ENCODE results near the gene PPP2R2B. TPM values are rescaled to one million over a fixed set of nuclear protein-coding genes. Genes with fewer than 3 reads are reported as not detected.

Gene PPP2R2B
- polyA plus RNA-seq, 1 donor from 2014 or later = 0.14 TPM

GRCh38 chr5:146540414-146540813 lies 338.1 kb downstream of the PPP2R2B start:
- H3K36me3 Mint-ChIP-seq = no peaks in the 10 kb centered on the region
- peaks cover 0 to 2% (median 0%) of the 10 kb centered on the region in 3 donors for H3K4me1 Mint-ChIP-seq

DNA sequence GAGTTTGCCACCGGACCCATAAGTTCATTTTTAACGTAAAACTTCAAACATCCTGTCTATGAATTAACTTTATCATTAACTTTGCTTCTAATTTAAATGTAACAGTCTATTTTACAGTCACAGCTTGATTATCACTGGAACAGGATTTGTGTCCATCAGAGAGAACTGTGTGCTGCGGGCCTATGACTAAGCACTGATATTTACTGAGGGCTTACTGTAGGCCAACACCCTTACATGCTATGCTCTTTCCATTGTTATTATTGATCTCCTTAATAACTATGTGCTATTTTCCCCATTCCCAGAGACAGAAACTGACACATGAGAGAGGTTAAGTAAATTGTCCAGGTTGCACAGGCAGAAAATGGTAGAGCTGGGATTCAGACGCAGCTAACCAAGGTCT lies 338.6 kb downstream of the PPP2R2B start:
- H3K27me3 Mint-ChIP-seq = peaks cover 7% of the 10 kb centered on the region
- H3K27ac Mint-ChIP-seq = no peak overlapping the region
- peaks cover 0 to 2% (median 0%) of the 10 kb centered on the region in 3 donors for H3K4me1 Mint-ChIP-seq
- H3K36me3 Mint-ChIP-seq = no peaks in the 10 kb centered on the region
- H3K4me3 Mint-ChIP-seq = no peak overlapping the region
- H3K9me3 Mint-ChIP-seq = no peaks in the 10 kb centered on the region

More at GRCh38 chr5:146540414-146540813, 338.1 kb downstream of the PPP2R2B start:
- peaks cover 7% of the 10 kb centered on the region for H3K27me3 Mint-ChIP-seq
- no peak overlapping the region for H3K27ac Mint-ChIP-seq
- no peaks in the 10 kb centered on the region for H3K9me3 Mint-ChIP-seq
- H3K4me3 Mint-ChIP-seq = no peak overlapping the region

GRCh38 chr5:146538432-146538831 lies 340.1 kb downstream of the PPP2R2B start:
- Mint-ChIP-seq H3K9me3 (no peaks in the 10 kb centered on the region), H3K4me3 (no peak overlapping the region), H3K27me3 (peaks cover 7% of the 10 kb centered on the region), H3K4me1 (peaks cover 0 to 2% (median 0%) of the 10 kb centered on the region in 3 donors), H3K36me3 (no peaks in the 10 kb centered on the region), H3K27ac (no peak overlapping the region)

DNA sequence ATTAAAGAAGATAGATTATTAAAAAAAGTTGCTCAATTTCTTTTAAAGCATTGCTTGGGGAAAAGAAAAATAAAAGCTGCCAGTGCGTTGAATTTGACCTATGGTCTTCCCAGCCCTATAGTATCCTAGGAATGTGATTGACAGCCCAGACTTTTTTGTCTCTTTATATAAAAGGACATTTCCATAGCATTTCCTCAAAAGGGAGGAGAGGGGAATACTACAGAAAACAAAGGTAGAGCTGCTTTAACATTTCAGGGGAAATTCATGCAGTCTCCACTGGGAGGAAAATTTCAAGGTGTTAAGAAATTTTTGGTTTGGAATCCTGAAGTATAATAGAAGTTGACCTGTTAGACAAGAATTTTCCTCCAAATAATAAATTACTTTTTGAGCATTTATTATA lies 344.7 kb downstream of the PPP2R2B start:
- Mint-ChIP-seq H3K4me1 (peaks cover 0 to 4% (median 0%) of the 10 kb centered on the region in 3 donors), H3K4me3 (no peak overlapping the region), H3K9me3 (no peaks in the 10 kb centered on the region), H3K27me3 (peaks cover 4% of the 10 kb centered on the region), H3K36me3 (no peaks in the 10 kb centered on the region), H3K27ac (no peak overlapping the region)

DNA sequence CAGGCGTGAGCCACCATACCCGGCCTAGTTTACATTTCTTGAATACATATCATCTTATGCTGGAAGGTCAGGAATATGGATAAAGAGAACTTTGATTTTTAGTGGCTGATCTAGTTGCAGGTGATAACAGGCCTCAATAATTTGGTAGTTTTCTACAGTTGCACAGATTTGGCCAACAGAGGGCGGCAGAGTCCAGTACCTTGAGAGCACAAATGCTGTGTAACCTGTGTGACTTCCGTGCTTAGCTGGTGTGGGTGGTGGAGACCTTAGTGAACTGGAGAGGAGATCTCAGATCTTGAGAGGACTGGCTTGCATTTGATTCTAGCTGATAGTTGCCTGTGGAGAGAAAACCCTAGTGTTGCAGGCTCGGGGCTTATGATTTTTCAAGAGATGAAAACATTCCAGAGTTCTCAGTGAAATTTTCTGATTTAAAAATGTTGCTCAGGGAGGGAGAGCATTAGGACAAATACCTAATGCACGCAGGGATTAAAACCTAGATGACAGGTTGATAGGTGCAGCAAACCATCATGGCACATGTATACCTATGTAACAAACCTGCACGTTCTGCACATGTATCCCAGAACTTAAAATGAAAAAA lies 345.2 kb downstream of the PPP2R2B start:
- Mint-ChIP-seq H3K27ac (no peak overlapping the region), H3K4me1 (peaks cover 0 to 4% (median 0%) of the 10 kb centered on the region in 3 donors), H3K36me3 (no peaks in the 10 kb centered on the region), H3K9me3 (no peaks in the 10 kb centered on the region), H3K27me3 (peaks cover 4% of the 10 kb centered on the region), H3K4me3 (no peak overlapping the region)

Measured in IgD-negative memory B cell (primary cell).